Hepatocyte (in vitro differentiated cells): Measurements from ENCODE around the gene CCIN. TPM values are rescaled to one million over a fixed set of nuclear protein-coding genes. Genes with fewer than 3 reads are reported as not detected.

Experiments
- DNase-seq: peaks from one replicate; pipeline ENCODE4 v3.0.0-alpha.2; 2016; ENCODE audit warnings: low spot score
- H2AFZ ChIP-seq: fragments of 200-600 bp; sonication (generic); 2 replicates; pipeline ENCODE4 v1.6.0; 2016; ENCODE audit warnings: antibody characterized with exemption, mild to moderate bottlenecking
- H3K27ac ChIP-seq: fragments of 200-600 bp; sonication (generic); 2 replicates; pipeline ENCODE4 v1.5.1; 2016; ENCODE audit warnings: mild to moderate bottlenecking
- H3K27me3 ChIP-seq: fragments of 200-600 bp; sonication (generic); 2 replicates; pipeline ENCODE4 v1.6.1; 2016
- H3K36me3 ChIP-seq: fragments of 200-600 bp; sonication (generic); replicated peaks from 2 replicates; pipeline ENCODE4 v1.5.1; 2016; ENCODE audit warnings: low read depth; ENCODE audit not compliant: insufficient read depth
- H3K4me1 ChIP-seq: fragments of 200-600 bp; sonication (generic); 2 replicates; pipeline ENCODE4 v1.5.1; 2016; ENCODE audit warnings: mild to moderate bottlenecking, moderate library complexity; ENCODE audit not compliant: insufficient read depth
- H3K4me2 ChIP-seq: fragments of 200-600 bp; sonication (generic); 2 replicates; pipeline ENCODE4 v1.6.0; 2016
- H3K4me3 ChIP-seq: fragments of 200-600 bp; sonication (generic); 2 replicates; pipeline ENCODE4 v1.5.1; 2016; ENCODE audit warnings: mild to moderate bottlenecking
- H3K79me2 ChIP-seq: fragments of 200-600 bp; sonication (generic); 2 replicates; pipeline ENCODE4 v1.6.0; 2017; ENCODE audit warnings: mild to moderate bottlenecking
- H3K9me2 ChIP-seq: fragments of 200-600 bp; sonication (generic); replicated peaks from 2 replicates; pipeline ENCODE4 v1.6.0; 2017; ENCODE audit warnings: mild to moderate bottlenecking; ENCODE audit not compliant: insufficient read depth
- H3K9me3 ChIP-seq: fragments of 200-600 bp; sonication (generic); 2 replicates; pipeline ENCODE4 v1.5.1; 2016; ENCODE audit warnings: low read depth, mild to moderate bottlenecking
- H4K20me1 ChIP-seq: fragments of 200-600 bp; sonication (generic); 2 replicates; pipeline ENCODE4 v1.6.0; 2016; ENCODE audit warnings: mild to moderate bottlenecking; ENCODE audit not compliant: insufficient read depth, poor library complexity, severe bottlenecking
- EZH2 ChIP-seq: fragments of 200-600 bp; sonication (generic); IDR thresholded peaks from 2 replicates; pipeline ENCODE4 v1.6.1; 2016; ENCODE audit warnings: antibody characterized with exemption, mild to moderate bottlenecking, borderline replicate concordance
- EZH2phosphoT487 ChIP-seq: fragments of 200-600 bp; sonication (generic); IDR thresholded peaks from one replicate; pipeline ENCODE4 v1.6.1; 2018; ENCODE audit warnings: antibody characterized with exemption, mild to moderate bottlenecking, low read depth, moderate library complexity; ENCODE audit not compliant: unreplicated experiment, severe bottlenecking
- WGBS: methylation state at CpG from one replicate; pipeline ENCODE4 v1.1.6; 2016; ENCODE audit warnings: low lambda C conversion rate; ENCODE audit errors: missing lambda C conversion rate; 5-methylcytosine and 5-hydroxymethylcytosine counted together
- polyA plus RNA-seq: library from polyadenylated mRNA; unstranded; fragments of >200 nt; fragmentation: Nextera tagmentation; extraction: Ambion mirVana; gene quantifications from 2 replicates; pipeline ENCODE4 v1.2.1, GENCODE V29; 2016
- total RNA-seq: library from RNA; depleted of rRNA; stranded (reverse); fragments of >200 nt; gene quantifications from 2 replicates; pipeline ENCODE4 v1.2.3, GENCODE V29; 2014
- TF ChIP-seq, protein P1 (sequence below): fragments of 200-600 bp; sonication (generic); IDR thresholded peaks from 2 replicates; pipeline ENCODE4 v1.5.1; 2016; ENCODE audit warnings: antibody characterized with exemption, mild to moderate bottlenecking; ENCODE audit not compliant: poor library complexity

Gene CCIN
- total and polyA plus RNA-seq, 2 experiments from 2014 or later = not detected

GRCh38 chr9:36151316-36152210 is 17.6 kb upstream of the CCIN start:
- Histone ChIP-seq H2AFZ (no peak overlapping the region), H3K27me3 (no peaks in the 10 kb centered on the region), H3K27ac (no peak overlapping the region), H3K36me3 (no peaks in the 10 kb centered on the region), H3K79me2 (no peaks in the 10 kb centered on the region), H3K4me2 (no peak overlapping the region), H4K20me1 (no peaks in the 10 kb centered on the region), H3K4me3 (no peak overlapping the region), H3K9me2 (no peaks in the 10 kb centered on the region), H3K4me1 (no peaks in the 10 kb centered on the region), H3K9me3 (no peaks in the 10 kb centered on the region)
- TF ChIP-seq EZH2 = no peak
- DNase-seq = no peak
- WGBS = 90% methylated on average over 14 of the region's 14 CpGs

GRCh38 chr9:36152741-36153438 is 16.3 kb upstream of the CCIN start:
- H3K4me1 ChIP-seq = no peaks in the 10 kb centered on the region

GRCh38 chr9:36153746-36154145 is 15.4 kb upstream of the CCIN start:
- Histone ChIP-seq H3K79me2 (no peaks in the 10 kb centered on the region), H3K27ac (no peak overlapping the region), H3K27me3 (no peaks in the 10 kb centered on the region), H4K20me1 (no peaks in the 10 kb centered on the region), H3K9me2 (no peaks in the 10 kb centered on the region), H2AFZ (no peak overlapping the region), H3K9me3 (no peaks in the 10 kb centered on the region), H3K4me2 (no peak overlapping the region), H3K4me1 (no peaks in the 10 kb centered on the region), H3K4me3 (no peak overlapping the region), H3K36me3 (no peaks in the 10 kb centered on the region)
- no peak for DNase-seq
- TF ChIP-seq, protein P1, sequence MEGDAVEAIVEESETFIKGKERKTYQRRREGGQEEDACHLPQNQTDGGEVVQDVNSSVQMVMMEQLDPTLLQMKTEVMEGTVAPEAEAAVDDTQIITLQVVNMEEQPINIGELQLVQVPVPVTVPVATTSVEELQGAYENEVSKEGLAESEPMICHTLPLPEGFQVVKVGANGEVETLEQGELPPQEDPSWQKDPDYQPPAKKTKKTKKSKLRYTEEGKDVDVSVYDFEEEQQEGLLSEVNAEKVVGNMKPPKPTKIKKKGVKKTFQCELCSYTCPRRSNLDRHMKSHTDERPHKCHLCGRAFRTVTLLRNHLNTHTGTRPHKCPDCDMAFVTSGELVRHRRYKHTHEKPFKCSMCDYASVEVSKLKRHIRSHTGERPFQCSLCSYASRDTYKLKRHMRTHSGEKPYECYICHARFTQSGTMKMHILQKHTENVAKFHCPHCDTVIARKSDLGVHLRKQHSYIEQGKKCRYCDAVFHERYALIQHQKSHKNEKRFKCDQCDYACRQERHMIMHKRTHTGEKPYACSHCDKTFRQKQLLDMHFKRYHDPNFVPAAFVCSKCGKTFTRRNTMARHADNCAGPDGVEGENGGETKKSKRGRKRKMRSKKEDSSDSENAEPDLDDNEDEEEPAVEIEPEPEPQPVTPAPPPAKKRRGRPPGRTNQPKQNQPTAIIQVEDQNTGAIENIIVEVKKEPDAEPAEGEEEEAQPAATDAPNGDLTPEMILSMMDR = no peak
- TF ChIP-seq EZH2phosphoT487 (no peak), EZH2 (no peak)
- 85% methylated on average over 9 of the region's 9 CpGs for WGBS

More at GRCh38 chr9:36152741-36153438, 16.3 kb upstream of the CCIN start:
- Histone ChIP-seq H3K27me3 (no peaks in the 10 kb centered on the region), H4K20me1 (no peaks in the 10 kb centered on the region), H3K36me3 (no peaks in the 10 kb centered on the region), H3K9me2 (no peaks in the 10 kb centered on the region), H3K27ac (no peak overlapping the region), H3K9me3 (no peaks in the 10 kb centered on the region), H2AFZ (no peak overlapping the region), H3K4me3 (no peak overlapping the region), H3K79me2 (no peaks in the 10 kb centered on the region), H3K4me2 (no peak overlapping the region)
- 95% methylated on average over 10 of the region's 10 CpGs for WGBS
- no peak for DNase-seq
- TF ChIP-seq, protein P1 = no peak
- no peak for TF ChIP-seq EZH2
- no peak for TF ChIP-seq EZH2phosphoT487

DNA sequence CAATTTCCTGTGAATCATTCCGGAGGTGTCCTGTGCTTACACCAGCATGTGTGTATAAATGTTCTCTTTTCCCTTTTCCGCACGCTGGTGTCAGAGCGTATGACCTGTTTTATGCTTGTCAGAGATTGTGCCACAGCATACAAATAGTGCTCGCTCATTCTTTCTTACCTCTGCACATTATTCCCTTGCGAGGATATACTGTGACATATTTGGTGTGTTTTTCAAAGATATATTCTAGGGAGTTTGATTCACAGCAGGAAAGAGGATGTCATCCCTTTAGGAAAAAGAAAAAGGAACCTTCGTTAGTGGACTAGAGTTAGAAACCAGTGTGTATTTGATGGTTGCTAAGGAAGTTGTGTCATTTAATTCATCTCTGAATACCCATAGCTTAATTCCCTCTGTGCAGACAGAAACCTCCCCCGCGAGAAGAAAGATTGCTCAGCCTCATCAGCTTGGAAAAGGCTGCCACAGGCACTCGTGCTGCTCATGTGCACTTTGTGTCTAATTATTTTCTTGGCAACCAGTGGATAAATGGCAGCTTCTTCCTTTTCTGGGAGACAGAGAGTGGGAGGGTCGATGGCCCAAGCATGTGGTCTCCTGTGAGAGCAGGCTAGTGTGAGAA is 14.7 kb upstream of the CCIN start:
- no peak for TF ChIP-seq EZH2
- WGBS = 73% methylated on average over 11 of the region's 11 CpGs
- no peak overlapping the region for H2AFZ ChIP-seq

More for the DNA sequence above, 14.7 kb upstream of the CCIN start:
- H3K9me3 ChIP-seq = no peaks in the 10 kb centered on the region
- H3K79me2 ChIP-seq = no peaks in the 10 kb centered on the region
- peak overlapping the region; percentile 19 for H3K27ac ChIP-seq
- no peaks in the 10 kb centered on the region for H3K4me1 ChIP-seq
- DNase-seq = no peak
- H3K36me3 ChIP-seq = no peaks in the 10 kb centered on the region
- H3K9me2 ChIP-seq = no peaks in the 10 kb centered on the region
- no peak overlapping the region for H3K4me3 ChIP-seq
- H3K27me3 ChIP-seq = no peaks in the 10 kb centered on the region
- H3K4me2 ChIP-seq = no peak overlapping the region
- H4K20me1 ChIP-seq = no peaks in the 10 kb centered on the region
